B cell (primary cell): ENCODE data around the gene PRPSAP1. TPM values are rescaled to one million over a fixed set of nuclear protein-coding genes. Genes with fewer than 3 reads are reported as not detected.

ENCODE experiments used
- ATAC-seq: fragments of 200-7000 bp; cut with Tn5 transposase; one replicate; pipeline ENCODE4 v1.10.0; 2021; ENCODE audit warnings: low read depth, mild to moderate bottlenecking, moderate number of reproducible peaks, moderate library complexity
- CTCF ChIA-PET: fragments of 350-600 bp; sonication (Branson Sonifier 250); formaldehyde crosslinking; loops from one replicate; lab custom pipeline; 2021; ENCODE audit warnings: antibody characterized with exemption, inconsistent platforms; lab: Charles Lee
- POLR2A ChIA-PET: fragments of 350-600 bp; sonication (Branson Sonifier 250); formaldehyde crosslinking; loops from one replicate; lab custom pipeline; 2021; ENCODE audit warnings: antibody characterized with exemption; lab: Charles Lee
- DNase-seq: peaks from one replicate; pipeline ENCODE4 v3.0.0; 2013
- H2AFZ ChIP-seq: 2 replicates; pipeline ENCODE4 v1.6.1; 2012; ENCODE audit warnings: mild to moderate bottlenecking, low read depth, low read length; ENCODE audit not compliant: insufficient read depth, poor library complexity, severe bottlenecking
- H3K27ac ChIP-seq, 2 donors: 1 replicate in 1 of 2; 2 replicates in 1 of 2; pipeline ENCODE4 v1.5.1; 2012 to 2013; ENCODE audit warnings: low read length in 2 of 2, mild to moderate bottlenecking in 2 of 2, moderate library complexity in 1 of 2
- H3K27me3 ChIP-seq, 4 experiments: fragments of 200-600 bp in 1 of 4; sonication (generic) in 1 of 4; replicated peaks in 1 of 4; 1 replicate in 2 of 4; 2 replicates in 2 of 4; pipeline versions ENCODE4 v1.6.1 to v1.7.0; 2013 to 2016; ENCODE audit warnings: low read length in 3 of 4, mild to moderate bottlenecking in 2 of 4, mixed read lengths in 1 of 4, moderate library complexity in 1 of 4; ENCODE audit not compliant: insufficient read depth in 4 of 4, control insufficient read depth in 3 of 4; ENCODE audit errors: control extremely low read depth in 1 of 4
- H3K36me3 ChIP-seq, 2 experiments: replicated peaks in 1 of 2; 1 replicate in 1 of 2; 2 replicates in 1 of 2; pipeline versions ENCODE4 v1.6.1 to v1.7.1; 2013; ENCODE audit warnings: low read length in 1 of 2; ENCODE audit not compliant: insufficient read depth in 2 of 2, control insufficient read depth in 1 of 2; ENCODE audit errors: control extremely low read depth in 1 of 2, extremely low read depth in 1 of 2
- H3K4me1 ChIP-seq, 2 donors: fragments of 200-600 bp in 1 of 2; sonication (generic) in 1 of 2; 1 replicate in 1 of 2; 2 replicates in 1 of 2; pipeline versions ENCODE4 v1.5.1 to v1.6.1; 2013 to 2017; ENCODE audit warnings: low read length in 2 of 2; ENCODE audit not compliant: control insufficient read depth in 2 of 2, insufficient read depth in 2 of 2
- H3K4me2 ChIP-seq: replicated peaks from 2 replicates; pipeline ENCODE3; 2012; ENCODE audit warnings: mild to moderate bottlenecking, low read depth, low read length; ENCODE audit not compliant: poor library complexity, severe bottlenecking
- H3K4me3 ChIP-seq, 5 experiments: fragments of 200-600 bp in 1 of 5; sonication (generic) in 1 of 5; 1 replicate in 3 of 5; 2 replicates in 2 of 5; pipeline versions ENCODE4 v1.5.1 to v1.7.0; 2011 to 2016; ENCODE audit warnings: low read length in 4 of 5, mild to moderate bottlenecking in 4 of 5, low read depth in 2 of 5, control low read depth in 1 of 5, moderate library complexity in 1 of 5; ENCODE audit not compliant: insufficient read depth in 1 of 5; ENCODE audit errors: control extremely low read depth in 1 of 5, extremely low read depth in 1 of 5
- H3K79me2 ChIP-seq: fragments of 200-600 bp; sonication (generic); one replicate; pipeline ENCODE4 v1.6.0; 2016; ENCODE audit warnings: low read length; ENCODE audit not compliant: control insufficient read depth, insufficient read depth
- H3K9ac ChIP-seq: fragments of 200-600 bp; sonication (generic); 2 replicates; pipeline ENCODE4 v1.6.1; 2017; ENCODE audit warnings: mild to moderate bottlenecking, low read length, moderate library complexity
- H3K9me3 ChIP-seq, 3 donors: one replicate each; pipeline versions ENCODE4 v1.6.1 to v1.7.1; 2013; ENCODE audit warnings: low read length in 2 of 3; ENCODE audit not compliant: control insufficient read depth in 2 of 3, insufficient read depth in 1 of 3; ENCODE audit errors: control extremely low read depth in 1 of 3
- H4K20me1 ChIP-seq: 2 replicates; pipeline ENCODE4 v1.6.0; 2012; ENCODE audit warnings: mild to moderate bottlenecking, low read length; ENCODE audit not compliant: insufficient read depth, control insufficient read depth, poor library complexity, severe bottlenecking
- H3K27ac Mint-ChIP-seq: one replicate; pipeline ENCODE4 v1.8.0; 2021; ENCODE audit warnings: mixed read lengths
- H3K27me3 Mint-ChIP-seq: one replicate; pipeline ENCODE4 v1.8.0; 2021; ENCODE audit warnings: mixed read lengths
- H3K4me1 Mint-ChIP-seq: one replicate; pipeline ENCODE4 v1.8.0; 2021; ENCODE audit warnings: mixed read lengths
- H3K4me3 Mint-ChIP-seq: one replicate; pipeline ENCODE4 v1.8.0; 2021; ENCODE audit warnings: mixed read lengths
- H3K9me3 Mint-ChIP-seq: one replicate; pipeline ENCODE4 v1.8.0; 2022; ENCODE audit warnings: mixed read lengths; ENCODE audit not compliant: insufficient read depth
- CTCF ChIP-seq: fragments of 200-600 bp; IDR thresholded peaks from one replicate; pipeline ENCODE4 v1.8.0; 2022; ENCODE audit warnings: antibody characterized with exemption, mild to moderate bottlenecking
- EZH2 ChIP-seq: IDR thresholded peaks from 2 replicates; pipeline ENCODE4 v1.6.1; 2012; ENCODE audit warnings: borderline replicate concordance, low read depth, mild to moderate bottlenecking, moderate library complexity, low read length; ENCODE audit not compliant: insufficient read depth, poor library complexity, severe bottlenecking
- WGBS: methylation state at CpG from one replicate; pipeline ENCODE4 v1.1.5; 2013; ENCODE audit warnings: missing lambda C conversion rate; ENCODE audit not compliant: insufficient coverage; 5-methylcytosine and 5-hydroxymethylcytosine counted together
- intact Hi-C: fragments of 100-400 bp; cut with micrococcal nuclease; formaldehyde crosslinking; loops from one replicate; pipeline ENCODE4 v1.10.0; 2022
- polyA plus RNA-seq: library from polyadenylated mRNA; depleted of rRNA; stranded (reverse); fragments of >200 nt; gene quantifications from 2 replicates; pipeline ENCODE4 v1.2.3, GENCODE V29; 2012
- total RNA-seq, 2 donors: library from RNA; stranded (reverse); fragments of 120-200 nt in 1 of 2; gene quantifications; 1 replicate in 1 of 2; 2 replicates in 1 of 2; pipeline versions ENCODE4 v1.2.3 to v1.2.4, GENCODE V29; 2013 to 2022

PRPSAP1 gene
- total and polyA plus RNA-seq, 2 donors (not counting 1 experiment from before 2014, with no cell fraction given) = 45.5 to 61.4 TPM

GRCh38 chr17:76367642-76368041 is 13.9 kb upstream of the PRPSAP1 start:
- Histone ChIP-seq H3K4me1 (no peaks in the 10 kb centered on the region), H4K20me1 (no peaks in the 10 kb centered on the region), H3K9ac (no peak overlapping the region), H3K27ac (no peak overlapping the region), H3K79me2 (no peaks in the 10 kb centered on the region), H3K4me2 (no peak overlapping the region), H3K4me3 (no peak overlapping the region), H3K27me3 (peaks cover 0 to 6% (median 0%) of the 10 kb centered on the region in 4 experiments), H3K36me3 (no peaks in the 10 kb centered on the region), H3K9me3 (no peaks in the 10 kb centered on the region), H2AFZ (no peak overlapping the region)
- peaks cover 6% of the 10 kb centered on the region for H3K27me3 Mint-ChIP-seq
- no peak overlapping the region for H3K27ac Mint-ChIP-seq
- intact Hi-C loops = no loop called here
- H3K9me3 Mint-ChIP-seq = no peaks in the 10 kb centered on the region
- ChIA-PET POLR2A (interaction anchor here (0.6 kb wide), 1 partner anchor 115 kb away, joined by 4 read pairs; no protein-coding TSS in a partner anchor), CTCF (interaction anchor here (3.9 kb wide), 1 partner anchor 30 kb away, joined by 20 read pairs; no protein-coding TSS in a partner anchor)
- H3K4me1 Mint-ChIP-seq = no peaks in the 10 kb centered on the region
- no peak for TF ChIP-seq CTCF
- TF ChIP-seq EZH2 = no peak
- WGBS = 84% methylated on average over 2 of the region's 6 CpGs
- DNase-seq (no peak), ATAC-seq (no peak)
- no peak overlapping the region for H3K4me3 Mint-ChIP-seq

GRCh38 chr17:76366247-76366646 is 12.5 kb upstream of the PRPSAP1 start:
- H3K9me3 ChIP-seq = no peaks in the 10 kb centered on the region
- POLR2A ChIA-PET = interaction anchor here (0.6 kb wide), 1 partner anchor 247 kb away, joined by 6 read pairs; no protein-coding TSS in a partner anchor
- Mint-ChIP-seq H3K4me1 (no peaks in the 10 kb centered on the region), H3K4me3 (no peak overlapping the region), H3K27me3 (peaks cover 3% of the 10 kb centered on the region), H3K9me3 (no peaks in the 10 kb centered on the region), H3K27ac (no peak overlapping the region)
- no peak overlapping the region for H3K4me3 ChIP-seq
- DNase-seq (no peak), ATAC-seq (no peak)
- H2AFZ ChIP-seq = no peak overlapping the region
- no peak overlapping the region for H3K9ac ChIP-seq
- H3K36me3 ChIP-seq = no peaks in the 10 kb centered on the region
- intact Hi-C loops = no loop called here
- H3K4me1 ChIP-seq = no peaks in the 10 kb centered on the region
- no peak for TF ChIP-seq EZH2
- no peak for TF ChIP-seq CTCF
- no peak overlapping the region for H3K27ac ChIP-seq
- H3K4me2 ChIP-seq = no peak overlapping the region
- H3K27me3 ChIP-seq = peaks cover 0 to 6% (median 0%) of the 10 kb centered on the region in 4 experiments
- CTCF ChIA-PET = interaction anchor here (0.9 to 2.6 kb wide), 2 partner anchors 18 to 32 kb away, joined by 3 to 17 read pairs; no protein-coding TSS in a partner anchor
- H3K79me2 ChIP-seq = no peaks in the 10 kb centered on the region
- no CpG with 5 or more reads among the region's 3 CpGs for WGBS
- no peaks in the 10 kb centered on the region for H4K20me1 ChIP-seq
